NCI-H82 treated with DMSO at 0.1 percent for 48 hours (cell line): ENCODE measurements around the gene DNAJC1.
"Not testable (repeated sequence)": the region's sequence is repeated elsewhere in the genome, so short reads cannot be mapped to it uniquely, and the experiment has no call there.

Source experiments
- DNase-seq: peaks from one replicate; lab custom pipeline; 2025; ENCODE audit not compliant: unreplicated experiment; lab: John Stamatoyannopoulos, UW

The DNAJC1 gene

DNA sequence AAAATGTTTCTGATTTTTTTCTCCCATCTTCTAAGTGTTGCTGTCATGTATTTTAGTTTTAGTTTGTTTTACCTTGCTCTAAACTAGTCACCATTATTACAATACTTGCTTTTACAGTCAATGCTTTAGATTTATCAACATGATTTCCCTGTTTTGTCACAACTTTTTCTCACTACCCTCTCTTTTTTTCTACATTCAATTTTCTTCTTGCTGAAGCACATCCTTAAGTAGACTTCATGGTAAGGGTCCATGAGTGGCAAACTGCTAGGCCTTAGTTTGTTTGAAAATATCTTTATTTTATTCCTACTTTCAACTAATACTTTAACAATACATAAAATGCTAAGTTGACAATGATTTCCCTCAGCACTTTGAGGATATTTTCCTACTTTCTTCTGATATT lies 173.5 kb downstream of the DNAJC1 start:
- no peak for DNase-seq

DNA sequence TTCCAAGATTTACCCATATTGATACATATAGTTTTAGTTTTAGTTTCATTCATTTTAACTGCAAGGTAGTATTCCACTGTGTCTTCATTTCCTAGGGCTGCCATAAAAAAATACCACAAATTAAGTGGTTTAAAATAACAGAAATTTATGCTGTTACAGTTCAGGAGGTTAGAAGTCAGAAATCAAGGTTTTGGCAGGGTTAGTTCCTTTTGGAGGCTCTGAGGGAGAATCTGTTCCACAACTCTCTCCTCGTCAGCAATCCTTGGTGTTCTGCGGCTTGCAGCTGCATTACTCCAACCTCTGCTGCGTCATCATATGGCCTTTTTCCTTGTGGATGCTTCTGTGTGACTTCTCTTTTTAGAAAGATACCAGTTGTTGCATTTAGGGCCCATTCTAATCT lies 176.2 kb downstream of the DNAJC1 start:
- no peak for DNase-seq

DNA sequence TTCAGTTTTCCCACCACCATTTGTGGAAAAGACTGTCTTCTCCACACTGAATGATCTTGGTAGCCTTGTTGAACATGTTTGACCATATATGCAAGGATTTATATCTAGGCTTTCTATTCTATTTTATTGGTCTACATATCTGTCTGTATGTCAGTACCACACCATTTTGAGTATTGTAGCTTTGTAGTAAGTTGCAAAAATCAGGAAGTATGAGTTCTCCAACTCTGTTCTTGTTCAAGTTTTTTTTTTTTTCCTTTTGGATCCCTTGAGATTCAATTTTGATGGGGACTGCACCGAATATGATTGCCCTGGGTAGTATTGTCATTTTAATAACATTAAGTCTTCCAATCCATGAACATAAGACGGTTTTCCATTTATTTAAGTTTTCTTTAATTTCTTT lies 176.8 kb downstream of the DNAJC1 start:
- DNase-seq, result no peak

DNA sequence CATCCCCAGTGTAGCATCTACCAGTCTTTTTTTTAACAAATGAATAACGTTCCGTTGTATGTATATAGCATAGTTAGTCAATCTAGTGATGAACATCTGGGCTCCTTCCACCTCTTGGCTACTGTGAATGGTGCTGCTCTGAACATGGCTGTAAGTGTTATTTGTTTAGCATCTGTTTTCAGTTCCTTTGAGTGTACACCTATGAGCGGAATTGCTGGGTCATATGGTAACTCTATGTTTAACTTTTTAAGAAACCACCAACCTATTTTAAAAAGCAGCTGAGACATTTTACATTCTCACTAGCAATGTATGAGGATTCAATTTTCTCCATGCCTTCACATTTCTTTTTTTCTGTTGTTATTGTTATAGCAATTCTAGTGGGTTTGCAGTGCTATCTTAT lies 178.2 kb downstream of the DNAJC1 start:
- no peak for DNase-seq

DNA sequence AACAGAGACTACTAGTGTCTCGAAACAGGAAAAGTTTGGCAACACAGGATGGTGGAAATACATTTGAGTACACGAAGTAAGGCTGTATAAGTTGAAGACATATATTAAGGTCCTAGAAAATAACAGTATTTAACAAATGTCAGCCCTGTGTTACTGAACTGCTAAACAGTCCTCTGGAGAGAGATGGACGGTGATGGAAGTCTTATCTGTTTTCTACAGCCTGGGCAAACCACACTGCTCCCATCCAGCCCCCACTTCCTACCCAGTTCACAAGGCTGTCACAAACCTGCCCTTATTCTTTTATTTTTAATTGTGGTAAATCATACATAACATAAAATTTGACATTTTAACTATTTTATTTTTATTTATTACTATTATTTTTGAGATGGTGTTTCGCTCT lies 179.1 kb downstream of the DNAJC1 start:
- no peak for DNase-seq

DNA sequence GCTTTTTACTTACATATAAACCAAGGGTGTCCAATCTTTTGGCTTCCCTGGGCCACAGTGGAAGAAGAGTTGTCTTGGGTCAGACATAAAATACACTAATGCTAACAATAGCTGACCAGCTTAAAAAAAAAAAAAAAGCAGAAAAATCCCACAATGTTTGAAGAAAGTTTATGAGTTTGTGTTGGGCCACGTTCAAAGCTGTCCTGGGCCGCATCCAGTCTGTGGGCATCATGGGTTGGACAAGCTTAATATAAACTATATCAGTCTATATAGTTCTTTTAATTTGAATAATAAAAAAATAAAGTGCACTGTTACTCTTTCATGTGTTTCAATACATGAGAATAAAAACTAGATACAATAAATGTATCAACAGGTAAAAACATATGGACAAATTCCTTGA lies 179.9 kb downstream of the DNAJC1 start:
- DNase-seq, result no peak

DNA sequence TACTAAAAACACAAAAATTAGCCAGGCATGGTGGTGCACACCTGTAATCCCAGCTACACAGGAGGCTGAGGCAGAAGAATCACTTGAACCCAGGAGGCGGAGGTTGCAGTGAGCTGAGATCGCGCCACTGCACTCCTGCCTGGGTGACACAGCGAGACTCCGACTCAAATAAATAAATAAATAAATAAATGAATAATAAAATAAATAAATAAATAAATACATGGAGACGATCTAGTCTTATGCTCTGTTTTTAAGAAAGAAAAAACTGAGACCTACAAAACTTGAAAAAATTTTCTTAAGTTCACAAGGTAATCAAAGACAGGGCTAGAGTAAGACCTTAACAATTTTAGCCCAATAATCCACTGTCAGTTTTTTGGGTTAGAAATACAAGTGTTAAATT lies 181.3 kb downstream of the DNAJC1 start:
- DNase-seq, result not testable (repeated sequence)

DNA sequence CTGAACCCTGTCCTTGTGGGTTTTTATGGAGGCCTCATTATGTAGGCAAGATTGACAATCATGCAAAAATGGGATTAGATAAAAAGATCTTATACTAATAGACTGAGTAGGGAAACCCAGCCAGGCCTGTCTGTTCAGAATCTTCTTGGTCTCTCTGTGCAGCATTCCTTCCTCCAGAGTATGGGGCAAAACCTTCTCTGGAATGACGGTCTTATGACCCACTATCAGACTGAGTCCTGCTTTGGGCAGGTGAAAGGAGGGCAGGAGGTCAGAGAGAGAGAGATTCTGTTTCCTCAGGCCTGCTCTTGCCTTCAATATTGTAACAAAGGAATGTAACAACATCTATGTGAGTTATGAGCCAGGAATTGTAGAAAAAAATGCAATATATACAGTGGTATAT lies 182.6 kb downstream of the DNAJC1 start:
- DNase-seq, result no peak

DNA sequence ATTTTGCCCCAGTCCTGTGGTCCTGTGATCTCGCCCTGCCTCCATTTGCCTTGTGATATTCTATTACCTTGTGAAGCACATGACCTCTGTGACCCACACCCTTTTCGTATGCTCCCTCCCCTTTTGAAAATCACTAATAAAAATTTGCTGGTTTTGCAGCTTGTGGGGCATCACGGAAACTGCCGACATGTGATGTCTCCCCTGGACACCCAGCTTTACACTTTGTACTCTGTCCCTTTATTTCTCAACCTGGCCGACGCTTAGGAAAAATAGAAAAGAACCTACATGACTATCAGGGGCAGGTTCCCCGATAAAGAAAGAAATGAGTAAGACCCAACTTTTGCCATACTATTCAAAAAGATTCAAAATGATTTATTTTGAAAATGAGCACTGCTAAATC lies 185.1 kb downstream of the DNAJC1 start:
- not testable (repeated sequence) for DNase-seq

DNA sequence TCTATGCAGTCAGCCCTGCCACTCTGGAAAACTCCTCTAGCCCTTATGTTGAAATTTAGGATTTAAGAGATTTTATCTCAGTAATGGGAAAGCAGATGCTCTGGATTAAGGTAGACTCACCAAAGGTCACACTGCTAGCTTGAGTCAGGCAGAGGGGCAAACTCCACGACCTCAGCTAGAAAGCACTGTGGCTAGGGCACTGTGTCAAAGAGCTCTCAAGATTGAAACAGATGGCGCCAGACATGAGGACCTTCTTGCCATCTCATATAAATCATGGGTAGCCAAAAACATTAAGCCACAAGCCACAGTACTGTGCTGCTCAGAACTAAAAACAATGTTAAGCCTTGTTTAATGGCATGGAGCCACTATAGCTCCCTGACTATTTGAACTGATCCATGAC lies 188.7 kb downstream of the DNAJC1 start:
- DNase-seq, result peak; percentile 68

DNA sequence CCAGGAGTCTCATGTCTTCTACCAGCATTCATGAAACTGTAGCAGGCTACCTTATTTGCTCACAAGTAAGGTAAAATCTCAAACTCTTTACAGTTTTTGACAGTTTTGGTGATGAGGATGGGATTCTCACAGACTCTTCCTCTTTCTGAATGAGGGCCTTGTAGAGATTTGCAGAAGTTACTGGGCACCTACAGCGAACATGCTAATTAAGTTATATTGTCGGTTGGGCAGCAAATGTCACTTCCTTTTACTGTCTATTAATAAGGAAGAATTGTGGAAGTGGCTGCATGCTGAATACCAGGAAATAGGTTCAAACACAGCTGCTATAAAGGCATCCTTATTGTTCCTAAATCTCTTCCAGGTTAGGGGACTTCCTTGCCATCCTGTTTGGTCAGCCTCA lies 189.6 kb downstream of the DNAJC1 start:
- no peak for DNase-seq

DNA sequence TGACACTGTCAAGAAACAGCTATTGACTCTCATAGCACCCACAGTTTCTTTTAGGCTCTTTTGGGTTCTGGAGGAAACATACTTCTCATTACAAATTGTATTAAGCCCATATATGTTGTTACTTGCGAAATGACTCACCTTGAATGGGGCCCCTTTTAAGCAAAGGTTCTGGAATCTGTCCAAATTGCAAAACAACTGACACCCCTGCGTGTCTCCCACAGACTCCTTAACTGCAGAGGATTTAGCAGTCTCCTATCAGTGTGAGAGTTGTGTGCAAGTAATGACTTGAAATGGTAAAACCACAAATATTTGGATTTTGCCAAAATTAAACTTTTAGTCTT lies 192.3 kb downstream of the DNAJC1 start:
- DNase-seq, result no peak

DNA sequence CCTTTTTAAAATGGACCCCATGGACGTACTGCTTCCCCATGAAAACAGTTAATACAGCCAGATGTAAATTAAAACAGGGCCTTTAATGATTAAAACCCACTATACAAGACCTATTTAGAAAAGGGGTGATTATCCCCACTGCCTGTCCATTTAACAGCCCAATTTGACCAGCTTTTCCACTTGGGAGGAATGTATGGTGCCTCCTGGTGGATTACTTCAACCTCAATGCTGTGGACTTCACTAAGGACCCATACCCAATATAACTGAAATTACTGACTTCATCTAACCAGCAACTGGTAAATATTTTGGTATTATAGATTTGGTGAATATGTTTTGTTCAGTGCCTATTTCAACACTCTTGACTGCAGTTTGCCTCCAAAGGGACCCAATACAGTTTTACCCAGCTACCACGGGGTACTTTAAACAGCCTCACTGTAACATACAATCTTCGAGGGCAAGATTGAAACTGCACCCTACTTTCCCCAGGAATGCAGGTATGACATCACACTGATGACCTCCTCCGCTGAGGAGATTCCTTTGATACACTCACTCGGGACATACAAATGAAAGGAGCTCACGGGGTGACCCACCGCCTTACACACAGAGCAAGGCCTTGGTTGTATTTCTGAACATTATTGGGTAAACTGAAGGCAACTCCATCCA lies 192.8 kb downstream of the DNAJC1 start:
- no peak for DNase-seq

DNA sequence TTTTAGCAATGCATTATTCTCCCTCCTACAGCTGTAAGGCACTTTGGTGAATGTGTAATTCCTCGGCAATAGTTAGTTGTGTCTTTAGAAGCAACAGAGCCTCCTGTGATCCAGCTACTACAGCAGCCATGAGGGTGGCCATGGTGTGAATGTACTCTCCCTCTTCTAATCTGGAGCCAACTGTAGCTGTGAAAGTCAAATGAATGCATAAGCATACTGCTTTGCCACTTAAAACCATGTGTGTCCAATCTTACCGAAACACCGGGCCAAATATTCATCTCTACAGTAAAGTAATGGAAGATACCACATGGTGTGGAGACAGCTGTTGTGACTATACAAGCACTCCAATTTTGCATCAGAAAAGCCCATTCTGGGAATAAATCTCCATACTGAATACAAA lies 195.0 kb downstream of the DNAJC1 start:
- DNase-seq, result no peak

DNA sequence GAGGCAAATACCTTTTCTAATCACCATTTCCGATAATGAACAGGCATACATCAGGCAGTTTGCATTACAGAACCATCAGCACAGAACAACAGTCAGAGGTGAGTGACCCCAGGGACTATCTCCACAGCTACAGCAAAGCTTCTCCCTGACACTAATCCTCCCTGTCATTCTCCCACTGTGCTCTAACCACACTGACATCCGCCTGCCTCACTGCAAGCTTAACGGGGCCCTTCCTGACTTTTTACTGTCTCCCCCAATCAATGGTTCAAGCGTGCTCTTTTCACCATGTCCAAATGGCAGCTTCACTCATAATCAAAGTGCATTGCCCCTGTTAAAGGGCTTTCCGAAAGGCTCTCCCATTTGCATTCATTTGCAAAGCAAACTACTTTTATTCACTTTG lies 196.3 kb downstream of the DNAJC1 start:
- peak; percentile 82 for DNase-seq

DNA sequence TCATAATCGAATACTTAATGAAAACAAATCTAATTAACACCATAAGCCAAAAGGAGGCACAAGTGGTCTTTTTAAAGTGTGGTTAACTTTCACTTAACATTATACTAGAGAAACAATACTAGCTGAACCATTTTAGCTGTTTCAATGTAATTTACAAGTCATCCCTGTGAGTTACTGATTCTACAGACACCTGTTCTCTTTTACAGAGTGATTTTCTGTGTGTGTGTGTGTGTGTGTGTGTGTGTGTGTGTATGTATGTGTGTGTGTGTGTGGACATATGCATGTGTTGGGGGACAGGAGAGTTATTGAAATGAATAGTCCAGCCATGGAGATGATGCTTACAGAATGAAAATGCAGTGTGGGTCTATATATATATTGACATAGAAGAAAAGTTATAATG lies 200.2 kb downstream of the DNAJC1 start:
- no peak for DNase-seq

DNA sequence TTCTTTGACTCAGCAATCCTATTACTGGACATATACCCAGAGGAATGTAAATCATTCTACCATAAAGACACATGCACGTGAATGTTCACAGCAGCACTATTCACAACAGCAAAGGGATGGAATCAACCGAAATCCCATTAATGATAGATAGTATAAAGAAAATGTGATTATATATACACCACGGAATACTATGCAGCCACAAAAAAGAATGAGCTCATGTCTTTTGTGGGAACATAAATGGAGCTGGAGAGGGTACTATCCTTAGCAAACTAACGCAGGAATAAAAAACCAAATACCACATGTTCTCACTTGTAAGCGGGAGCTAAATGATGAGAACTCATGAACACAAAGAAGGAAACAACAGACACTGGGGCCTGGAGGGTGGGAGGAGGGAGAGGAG lies 201.9 kb downstream of the DNAJC1 start:
- DNase-seq, result no peak

DNA sequence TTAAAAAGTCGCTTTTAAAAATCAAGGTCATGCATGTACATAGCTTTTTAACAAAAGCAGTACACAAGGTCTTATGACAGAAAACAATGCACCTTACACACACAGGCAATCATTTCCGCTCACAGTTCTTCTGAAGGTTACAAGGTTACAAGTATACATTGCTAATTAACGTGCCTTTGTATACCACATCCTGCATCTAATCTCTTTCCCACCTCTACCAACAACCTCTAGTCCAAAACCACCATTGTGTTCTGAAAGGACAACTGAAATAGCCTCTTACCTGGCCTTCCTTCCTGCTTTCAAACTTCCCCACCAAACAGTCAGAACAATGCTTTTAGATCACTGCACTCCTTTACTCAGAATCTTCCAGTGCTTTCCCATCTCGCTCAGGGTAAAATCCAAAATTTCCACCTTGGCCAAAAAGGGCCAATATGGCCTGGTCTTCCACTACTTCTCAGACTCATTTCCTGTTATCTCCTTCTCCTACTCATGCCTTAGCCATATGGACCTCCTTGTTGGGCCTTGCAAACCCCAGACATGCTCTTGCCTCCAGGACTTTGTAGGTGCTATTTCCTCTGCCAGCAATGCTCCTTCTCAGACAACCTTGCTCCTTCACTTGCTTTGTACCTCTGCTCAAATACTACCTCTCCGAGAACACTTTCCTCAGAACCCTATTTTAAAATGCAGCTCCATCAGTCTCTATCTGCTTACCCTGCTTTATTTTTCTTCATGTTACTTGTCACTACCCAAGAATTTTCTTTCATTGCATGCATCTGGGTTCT lies 205.4 kb downstream of the DNAJC1 start:
- no peak for DNase-seq

DNA sequence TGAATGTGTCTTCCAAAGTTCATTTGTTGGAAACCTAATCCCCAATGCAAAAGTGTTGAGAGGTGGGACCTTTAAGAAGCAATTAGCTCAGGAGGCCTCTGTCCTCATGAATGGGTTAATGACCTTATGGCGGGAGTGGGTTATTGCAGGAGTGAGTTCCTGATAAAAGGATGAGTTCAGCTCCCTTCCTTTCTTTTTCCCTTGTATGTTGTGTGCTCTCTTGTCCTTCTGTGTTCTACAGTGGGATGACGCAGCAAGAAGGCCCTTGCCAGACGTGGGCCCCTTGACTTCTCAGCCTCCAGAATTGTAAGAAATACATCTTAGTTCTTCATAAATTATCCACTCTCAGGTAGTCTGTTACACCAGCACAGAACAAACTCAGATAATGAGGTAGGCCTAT lies 206.0 kb downstream of the DNAJC1 start:
- DNase-seq, result no peak

DNA sequence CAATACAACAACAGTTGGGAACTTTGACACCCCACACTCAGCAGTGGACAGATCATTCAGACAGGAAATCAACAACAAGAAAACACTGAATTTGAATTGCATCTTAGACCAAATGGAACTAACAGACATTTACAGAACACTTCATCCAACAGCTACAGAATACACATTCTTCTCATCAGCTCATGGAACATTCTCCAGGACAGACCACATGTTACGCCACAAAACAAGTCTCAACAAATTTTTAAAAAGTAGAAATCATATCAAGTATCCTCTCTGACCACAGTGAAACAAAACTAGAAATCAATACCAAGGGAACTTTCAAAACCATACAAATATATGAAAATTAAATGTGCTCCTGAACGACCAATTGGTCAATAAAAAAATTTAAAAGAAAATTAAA lies 212.3 kb downstream of the DNAJC1 start:
- no peak for DNase-seq

DNA sequence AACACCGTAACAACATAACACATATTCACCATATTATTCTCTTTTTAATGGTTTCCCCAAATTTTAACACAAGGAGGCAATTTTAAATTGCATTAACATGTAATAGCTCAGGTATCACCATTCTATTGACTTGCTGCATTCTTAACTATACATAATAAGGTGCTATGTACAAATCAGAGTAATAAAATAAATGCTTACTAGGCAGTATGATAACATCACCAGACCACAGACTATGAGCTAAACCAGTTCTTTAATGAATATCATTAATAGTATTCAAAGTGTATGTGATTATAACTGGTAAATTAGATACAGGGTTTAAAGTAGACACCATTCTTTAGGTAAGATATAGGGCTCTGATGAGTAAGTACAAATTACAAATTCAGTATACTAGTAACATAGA lies 226.6 kb downstream of the DNAJC1 start:
- no peak for DNase-seq

DNA sequence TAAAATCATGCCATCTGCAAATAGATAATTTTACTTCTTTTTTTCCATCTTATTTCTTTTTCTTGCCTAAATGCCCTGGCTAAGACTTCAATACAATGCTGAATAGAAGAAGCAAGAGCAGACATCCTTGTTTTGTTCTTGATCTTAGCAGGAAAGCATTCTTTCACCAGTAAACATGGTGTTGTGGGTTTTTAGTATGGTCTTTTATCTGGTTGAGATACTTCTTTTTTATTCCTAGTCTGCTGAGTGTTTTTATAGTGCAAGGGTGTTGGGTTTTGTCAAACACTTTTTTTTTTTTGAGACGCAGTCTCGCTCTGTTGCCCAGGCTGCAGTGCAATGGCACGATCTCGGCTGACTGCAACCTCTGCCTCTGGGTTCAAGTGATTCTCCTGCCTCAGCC lies 232.3 kb downstream of the DNAJC1 start:
- DNase-seq, result no peak

DNA sequence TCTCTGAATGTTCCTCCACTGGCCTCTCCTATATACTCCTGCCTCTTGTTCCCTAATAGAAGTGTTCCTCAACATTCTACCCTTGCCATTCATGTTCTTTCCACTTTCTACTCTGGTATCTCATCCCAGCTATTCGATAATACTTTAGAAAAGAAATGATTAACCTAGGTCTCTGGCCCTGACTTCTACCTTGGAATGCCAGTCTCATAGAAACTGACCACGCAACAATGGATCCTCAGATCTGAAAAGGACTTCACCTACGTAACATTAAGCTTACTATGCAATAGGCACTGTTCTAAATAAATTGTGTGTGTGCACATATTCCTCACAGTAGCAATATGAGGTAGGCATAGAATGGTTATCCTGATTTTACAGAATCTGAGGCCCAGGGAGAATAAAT lies 234.5 kb downstream of the DNAJC1 start:
- DNase-seq, result no peak
